ENCODE results near the gene DENND6B.
A peak's percentile ranks its signal among the peaks of the same experiment; 100 is the strongest.

- TF ChIP-seq, protein P1, sequence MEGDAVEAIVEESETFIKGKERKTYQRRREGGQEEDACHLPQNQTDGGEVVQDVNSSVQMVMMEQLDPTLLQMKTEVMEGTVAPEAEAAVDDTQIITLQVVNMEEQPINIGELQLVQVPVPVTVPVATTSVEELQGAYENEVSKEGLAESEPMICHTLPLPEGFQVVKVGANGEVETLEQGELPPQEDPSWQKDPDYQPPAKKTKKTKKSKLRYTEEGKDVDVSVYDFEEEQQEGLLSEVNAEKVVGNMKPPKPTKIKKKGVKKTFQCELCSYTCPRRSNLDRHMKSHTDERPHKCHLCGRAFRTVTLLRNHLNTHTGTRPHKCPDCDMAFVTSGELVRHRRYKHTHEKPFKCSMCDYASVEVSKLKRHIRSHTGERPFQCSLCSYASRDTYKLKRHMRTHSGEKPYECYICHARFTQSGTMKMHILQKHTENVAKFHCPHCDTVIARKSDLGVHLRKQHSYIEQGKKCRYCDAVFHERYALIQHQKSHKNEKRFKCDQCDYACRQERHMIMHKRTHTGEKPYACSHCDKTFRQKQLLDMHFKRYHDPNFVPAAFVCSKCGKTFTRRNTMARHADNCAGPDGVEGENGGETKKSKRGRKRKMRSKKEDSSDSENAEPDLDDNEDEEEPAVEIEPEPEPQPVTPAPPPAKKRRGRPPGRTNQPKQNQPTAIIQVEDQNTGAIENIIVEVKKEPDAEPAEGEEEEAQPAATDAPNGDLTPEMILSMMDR (IDR thresholded peaks at IDR 0.05): peak in 4 of 6 experiments; percentile 9 to 40 (median 32)
- TF ChIP-seq POLR2A (IDR thresholded peaks at IDR 0.05): no peak
These were observed 55.3 kb downstream of the DENND6B start for GRCh38 chr22:50271519-50271970.

Measured in Peyer's patch (tissue), 4 donors.